OCI-LY7 (cell line): ENCODE results near the gene MAZ. TPM values are rescaled to one million over a fixed set of nuclear protein-coding genes. Genes with fewer than 3 reads are reported as not detected.

ENCODE experiments used
- BruUV-seq: library from RNA; stranded (reverse); fragments of 400-500 nt; replicated peaks from 2 replicates; lab custom pipeline; 2021; lab: Mats Ljungman, UMichigan
- CTCF ChIA-PET: fragments of 300-600 bp; sonication (Branson Sonifier 250); formaldehyde crosslinking; loops from one replicate; lab custom pipeline; 2022; ENCODE audit warnings: antibody characterized with exemption; ENCODE audit not compliant: unreplicated experiment; lab: Charles Lee
- POLR2A ChIA-PET: fragments of 300-600 bp; sonication (Branson Sonifier 250); formaldehyde crosslinking; loops from one replicate; lab custom pipeline; 2022; ENCODE audit warnings: antibody characterized with exemption; lab: Charles Lee
- DNase-seq: peaks from one replicate; pipeline ENCODE4 v3.0.0-alpha.2; 2015; ENCODE audit warnings: low spot score
- H2AFZ ChIP-seq: fragments of 200-600 bp; sonication (generic), shearing (Covaris generic); 2 replicates; pipeline ENCODE4 v1.6.1; 2014; ENCODE audit warnings: mild to moderate bottlenecking, antibody characterized with exemption, low read length, moderate library complexity
- H3K27ac ChIP-seq: fragments of 200-600 bp; sonication (generic); 2 replicates; pipeline ENCODE4 v1.5.1; 2014; ENCODE audit warnings: mixed run types, low read depth, mild to moderate bottlenecking, moderate library complexity, low read length, inconsistent platforms; ENCODE audit not compliant: poor library complexity, severe bottlenecking
- H3K36me3 ChIP-seq: fragments of 200-600 bp; sonication (generic); 2 replicates; pipeline ENCODE4 v1.6.1; 2014; ENCODE audit warnings: mild to moderate bottlenecking, antibody characterized with exemption, low read length, moderate library complexity, mixed read lengths; ENCODE audit not compliant: insufficient read depth
- H3K4me1 ChIP-seq: fragments of 200-600 bp; sonication (generic); 2 replicates; pipeline ENCODE4 v1.5.1; 2014; ENCODE audit warnings: mild to moderate bottlenecking, low read length; ENCODE audit not compliant: insufficient read depth, poor library complexity, severe bottlenecking
- H3K4me2 ChIP-seq: fragments of 200-600 bp; sonication (generic); 2 replicates; pipeline ENCODE4 v1.6.1; 2014; ENCODE audit warnings: mild to moderate bottlenecking, low read length
- H3K4me3 ChIP-seq: fragments of 200-600 bp; sonication (generic); 2 replicates; pipeline ENCODE4 v1.5.1; 2014; ENCODE audit warnings: mild to moderate bottlenecking, low read depth, low read length; ENCODE audit not compliant: poor library complexity, severe bottlenecking
- H3K79me2 ChIP-seq: fragments of 200-600 bp; sonication (generic); 2 replicates; pipeline ENCODE4 v1.6.1; 2016; ENCODE audit warnings: low read depth, mild to moderate bottlenecking, low read length, moderate library complexity, mixed read lengths; ENCODE audit not compliant: insufficient read depth
- H3K9me2 ChIP-seq: fragments of 200-600 bp; sonication (generic); 2 replicates; pipeline ENCODE4 v1.6.1; 2016; ENCODE audit warnings: mild to moderate bottlenecking, low read length, mixed read lengths; ENCODE audit not compliant: insufficient read depth
- H3K9me3 ChIP-seq: fragments of 200-600 bp; sonication (generic); 2 replicates; pipeline ENCODE4 v1.6.1; 2014; ENCODE audit warnings: mild to moderate bottlenecking, mixed run types, low read length, mixed read lengths
- H4K20me1 ChIP-seq: fragments of 200-600 bp; sonication (generic); 2 replicates; pipeline ENCODE4 v1.6.1; 2014; ENCODE audit warnings: mild to moderate bottlenecking, antibody characterized with exemption, low read length, moderate library complexity, mixed read lengths; ENCODE audit not compliant: insufficient read depth
- CTCF ChIP-seq: fragments of 200-600 bp; sonication (generic); conservative IDR thresholded peaks from 2 replicates; pipeline ENCODE4 v1.5.1; 2014; ENCODE audit warnings: mild to moderate bottlenecking, antibody characterized with exemption, low read length, moderate library complexity, mixed read lengths
- EZH2phosphoT487 ChIP-seq: fragments of 200-600 bp; sonication (generic); IDR thresholded peaks from 2 replicates; pipeline ENCODE4 v1.6.1; 2018; ENCODE audit warnings: low read depth, borderline replicate concordance, mild to moderate bottlenecking, mixed run types, antibody characterized with exemption, low read length, moderate library complexity, mixed read lengths
- intact Hi-C: fragments of 100-400 bp; cut with micrococcal nuclease; formaldehyde crosslinking; loops from one replicate; pipeline ENCODE4 v1.10.0; 2022; ENCODE audit not compliant: unreplicated experiment
- total RNA-seq, 2 experiments: library from RNA; depleted of rRNA in 1 of 2; stranded (reverse); fragments of >200 nt in 1 of 2; shearing (Covaris generic) in 1 of 2; gene quantifications; 2 replicates each; pipeline ENCODE4 v1.2.3, GENCODE V29; 2014 to 2022

The MAZ gene
- total RNA-seq, 2 experiments from 2014 or later: 471 to 484 TPM

- Histone ChIP-seq H3K27ac (peak overlapping the region; percentile 72), H2AFZ (peak overlapping the region; percentile 46; the same call in 1 of the 2 replicates), H3K4me3 (peak overlapping the region; percentile 89), H4K20me1 (0 out of 2 replicates have a peak, but pooled peaks cover 4% of the 10 kb centered on the region), H3K9me2 (no peaks in the 10 kb centered on the region), H3K36me3 (peaks cover 38% of the 10 kb centered on the region), H3K4me2 (peak overlapping the region; percentile 88), H3K4me1 (peaks cover 56% of the 10 kb centered on the region), H3K9me3 (no peaks in the 10 kb centered on the region), H3K79me2 (peaks cover 21% of the 10 kb centered on the region; the same call in 1 of the 2 replicates)
- DNase-seq: peak; percentile 80
- POLR2A ChIA-PET: interaction anchor here (0.5 to 0.7 kb wide), 3 partner anchors 21 to 125 kb away, joined by 3 to 5 read pairs (median 3); no protein-coding TSS in a partner anchor
- intact Hi-C loops: loop anchor here (1.0 to 5.0 kb wide), 2 partner anchors 27 to 155 kb away; partner anchors contain the start of genes KIF22 and TAOK2
- CTCF ChIA-PET: interaction anchor here (0.6 kb wide), 1 partner anchor 312 kb away, joined by 3 read pairs; no protein-coding TSS in a partner anchor
- TF ChIP-seq CTCF: peak; percentile 40; the same call in 1 of the 2 replicates
- TF ChIP-seq EZH2phosphoT487: no peak
- no TSS peak for BruUV-seq
Observed at GRCh38 chr16:29816694-29817441, 10.5 kb downstream of the MAZ start.

GRCh38 chr16:29818082-29818481 is 11.8 kb downstream of the MAZ start:
- Histone ChIP-seq H4K20me1 (0 out of 2 replicates have a peak, but pooled peaks cover 4% of the 10 kb centered on the region), H3K9me3 (no peaks in the 10 kb centered on the region), H3K4me1 (peaks cover 55% of the 10 kb centered on the region), H3K27ac (no peak overlapping the region), H3K9me2 (no peaks in the 10 kb centered on the region), H2AFZ (no peak overlapping the region), H3K36me3 (peaks cover 38% of the 10 kb centered on the region), H3K79me2 (peaks cover 21% of the 10 kb centered on the region; the same call in 1 of the 2 replicates), H3K4me2 (peak overlapping the region; percentile 88), H3K4me3 (peak overlapping the region; percentile 89)
- intact Hi-C loops: loop anchor here (5.0 kb wide), 1 partner anchor 154 kb away; the partner anchor contains the start of gene TAOK2
- ChIA-PET CTCF (no interaction called here), POLR2A (interaction anchor here (1.1 to 1.2 kb wide), 2 partner anchors 10 to 164 kb away, joined by 3 to 4 read pairs; no protein-coding TSS in a partner anchor)
- TF ChIP-seq CTCF (no peak), EZH2phosphoT487 (no peak)
- no TSS peak for BruUV-seq
- DNase-seq: no peak
